HL-60 (cell line): ENCODE results near the gene LCA5.

ENCODE experiments used
- CTCF ChIP-seq: IDR thresholded peaks from one replicate; pipeline ENCODE4 v1.5.1; 2011; ENCODE audit warnings: low read length, control low read depth, inconsistent platforms; ENCODE audit not compliant: insufficient read depth
- GABPA ChIP-seq: IDR thresholded peaks from 2 replicates; pipeline ENCODE4 v1.6.1; 2012; ENCODE audit warnings: low read depth
- POLR2AphosphoS5 ChIP-seq: IDR thresholded peaks from 2 replicates; pipeline ENCODE4 v1.6.1; 2012; ENCODE audit warnings: low read depth
- REST ChIP-seq: IDR thresholded peaks from 2 replicates; pipeline ENCODE4 v1.6.1; 2012; ENCODE audit warnings: low read depth; ENCODE audit not compliant: insufficient replicate concordance

- TF ChIP-seq CTCF = no peak
- no peak for TF ChIP-seq POLR2AphosphoS5
- TF ChIP-seq REST = no peak
- TF ChIP-seq GABPA = no peak
These were observed 25.2 kb downstream of the LCA5 start for GRCh38 chr6:79512014-79512413.
